Hematopoietic multipotent progenitor cell (in vitro differentiated cells): Measurements from ENCODE around the gene ACE2. TPM values are rescaled to one million over a fixed set of nuclear protein-coding genes. Genes with fewer than 3 reads are reported as not detected.
"Not testable (repeated sequence)": the region's sequence is repeated elsewhere in the genome, so short reads cannot be mapped to it uniquely, and the experiment has no call there.

Experiments
- DNase-seq, 3 donors: peaks; one replicate each; pipeline ENCODE4 v3.0.0-alpha.2; 2011 to 2015; ENCODE audit warnings: low read depth in 2 of 3, low spot score in 2 of 3
- total RNA-seq: library from RNA; depleted of rRNA; stranded (reverse); fragments of >200 nt; gene quantifications from one replicate; pipeline ENCODE4 v1.2.3, GENCODE V29; 2012

Gene ACE2
- total RNA-seq: not detected

DNA sequence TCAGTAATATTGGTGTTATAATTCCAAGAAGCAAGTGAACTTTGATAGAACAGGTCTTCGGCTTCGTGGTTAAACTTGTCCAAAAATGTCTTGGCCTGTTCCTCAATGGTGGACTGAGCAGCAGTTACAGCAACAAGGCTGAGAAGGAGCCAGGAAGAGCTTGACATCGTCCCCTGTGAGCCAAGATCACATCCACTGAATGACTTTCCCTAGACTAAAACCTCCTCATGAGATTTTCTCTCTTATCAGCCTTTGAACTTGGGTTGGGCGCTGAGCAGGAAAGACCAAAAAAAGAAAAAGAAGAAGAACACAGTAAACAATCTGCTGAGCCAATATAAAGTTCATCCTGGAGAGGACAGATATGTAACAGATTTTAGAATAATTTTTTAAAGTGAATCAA is at the start of gene ACE2:
TSS of gene ACE2 (minus strand) at position 216 of the 400 bp plus-strand sequence. CDS start at position 167, 49 bp downstream.
- no peak for DNase-seq

DNA sequence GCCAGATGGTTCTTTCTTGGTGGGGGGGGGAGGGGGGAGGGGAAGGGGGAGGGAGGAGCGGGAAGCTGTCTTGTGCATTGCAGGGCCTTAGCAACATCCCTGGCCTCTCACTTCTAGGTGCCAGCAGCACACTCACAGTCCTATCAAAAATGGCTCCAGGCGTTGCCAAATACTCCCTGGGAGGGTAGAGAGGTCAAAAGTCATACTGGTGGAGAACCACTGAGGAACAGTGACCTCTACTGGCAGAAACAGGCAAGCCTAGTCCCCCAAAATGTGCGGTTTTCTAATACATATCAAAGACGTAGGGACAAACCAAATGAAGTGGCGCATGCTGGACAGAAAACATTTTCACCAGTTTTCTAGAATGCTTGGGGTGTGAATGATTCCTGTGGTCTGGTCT is 46.8 kb upstream of the ACE2 start:
- DNase-seq: not testable (repeated sequence)

DNA sequence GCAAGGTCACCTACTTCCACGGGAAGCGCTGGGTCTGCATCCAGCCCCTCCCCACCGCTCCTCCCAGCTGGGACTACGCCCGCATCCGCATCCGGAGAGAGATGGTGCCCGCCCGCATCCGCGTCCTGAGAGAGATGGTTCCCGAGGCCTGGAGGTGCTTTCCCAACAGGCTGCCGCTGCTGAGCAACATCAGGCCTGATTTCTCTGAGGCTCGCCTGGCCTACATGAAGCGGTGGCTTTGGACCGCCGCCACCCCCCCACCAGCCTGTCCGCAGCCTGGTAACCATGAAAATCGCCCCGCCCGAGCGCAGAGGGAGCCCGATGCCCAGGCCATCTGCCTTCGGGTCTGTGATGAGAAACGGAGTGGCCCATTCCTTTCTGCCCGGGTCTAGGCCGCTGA is 45.8 kb upstream of the ACE2 start:
- DNase-seq: no peak

DNA sequence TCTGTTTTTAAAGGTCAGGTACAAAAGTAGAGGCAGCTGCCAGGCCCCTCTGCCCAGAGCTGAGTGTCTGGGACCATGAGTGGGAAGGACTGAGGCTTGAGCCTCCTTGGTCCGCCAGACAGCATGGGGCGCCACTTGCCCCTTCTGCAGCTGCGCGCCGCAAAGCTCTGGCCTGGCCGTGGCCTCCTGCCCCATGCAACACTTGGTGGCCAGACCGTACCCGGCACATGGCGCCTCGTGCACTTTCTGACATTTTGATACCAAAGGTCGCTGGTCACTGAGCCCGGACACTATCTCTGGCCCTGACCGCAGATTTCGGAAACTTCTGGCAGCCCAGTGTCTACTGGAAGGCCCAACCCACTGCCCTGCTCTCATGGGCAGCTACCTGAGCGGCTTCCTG is 45.3 kb upstream of the ACE2 start:
- no peak for DNase-seq

DNA sequence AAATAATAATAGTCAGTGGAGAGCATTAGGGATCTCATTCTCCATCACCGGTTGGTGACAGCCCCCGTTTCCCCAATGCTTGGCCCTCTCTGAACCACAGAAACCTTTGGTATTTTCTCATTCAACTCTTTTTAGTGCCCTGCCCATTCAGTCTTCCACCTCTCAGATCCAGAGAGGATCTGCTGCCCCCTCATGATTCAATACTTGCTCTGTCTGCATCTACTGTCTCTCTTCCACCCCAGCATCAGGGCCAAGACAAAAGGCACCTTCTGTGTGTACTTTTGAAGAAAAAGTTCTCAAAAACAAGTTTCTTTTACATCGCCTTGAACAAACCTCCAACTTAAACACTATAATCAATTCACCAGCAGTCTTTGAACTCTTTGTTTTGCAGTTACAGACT is 44.5 kb upstream of the ACE2 start:
- DNase-seq: no peak

DNA sequence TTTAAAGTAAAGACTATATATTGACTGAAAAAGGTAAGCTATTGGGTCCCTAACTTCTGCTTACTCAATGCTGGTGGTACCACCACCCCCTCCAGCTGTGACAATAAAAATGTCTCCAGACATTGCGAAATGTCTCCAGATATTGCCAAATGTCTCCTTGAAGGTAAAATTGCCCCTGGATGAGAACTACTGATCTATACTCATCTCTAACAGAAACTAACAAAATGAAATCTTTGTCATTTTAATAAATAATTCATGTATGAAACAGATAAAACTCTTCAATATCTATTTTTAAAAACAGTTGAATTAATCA is 43.8 kb upstream of the ACE2 start:
- no peak for DNase-seq

DNA sequence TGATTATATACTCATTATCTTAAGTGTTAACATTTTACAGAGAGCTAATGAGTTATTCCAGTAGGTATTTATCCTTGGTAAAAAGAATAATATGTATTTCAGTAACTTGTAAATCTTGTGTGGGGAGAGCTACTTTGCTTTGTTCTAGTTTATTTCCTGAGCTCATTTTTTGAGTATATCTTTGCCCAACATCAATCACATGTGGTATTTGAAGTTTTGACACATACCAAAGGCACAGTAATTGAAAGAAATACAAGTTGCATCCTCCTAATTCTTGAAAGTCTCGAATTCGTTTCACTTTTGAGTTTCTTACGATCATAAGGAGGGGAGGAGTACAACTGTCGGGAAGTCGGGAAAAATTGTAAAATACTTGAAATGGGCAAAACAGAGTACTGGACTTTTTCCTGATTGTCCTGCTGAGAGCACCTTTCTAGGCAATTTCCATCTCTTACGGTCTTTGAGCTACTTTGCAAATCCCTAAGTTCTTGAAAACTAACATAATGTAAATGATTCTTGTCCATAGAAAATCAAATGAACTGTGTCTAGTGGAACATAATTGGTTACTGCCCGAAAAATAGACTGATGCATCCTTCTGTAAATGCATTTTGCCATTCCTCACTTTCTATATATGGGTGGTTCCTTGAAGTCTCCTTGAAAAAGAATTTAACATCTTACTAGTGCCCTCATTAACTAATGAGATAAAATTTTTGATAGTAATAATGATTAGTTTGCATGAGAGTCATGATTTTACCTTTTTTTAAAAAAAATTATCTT is 43.2 kb upstream of the ACE2 start:
- DNase-seq: no peak

DNA sequence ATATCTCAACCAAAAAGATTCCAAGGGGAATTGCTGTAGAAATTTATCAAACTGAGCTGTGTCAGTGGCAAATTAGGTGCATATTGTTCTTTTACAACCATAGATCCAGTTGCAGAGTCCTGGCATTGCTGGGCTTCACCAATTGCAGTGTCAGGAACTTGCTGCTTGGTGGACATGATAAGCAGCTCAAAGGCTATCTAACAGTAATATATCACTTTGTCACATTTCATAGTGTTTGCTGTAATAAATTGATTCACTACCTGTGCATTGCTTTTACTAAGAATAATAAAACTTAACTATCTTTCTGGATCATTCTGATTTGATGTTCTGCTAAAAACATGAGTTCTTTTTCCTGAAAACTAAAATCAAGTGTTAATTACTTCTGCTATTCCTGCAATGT is 30.9 kb upstream of the ACE2 start:
- DNase-seq: no peak

DNA sequence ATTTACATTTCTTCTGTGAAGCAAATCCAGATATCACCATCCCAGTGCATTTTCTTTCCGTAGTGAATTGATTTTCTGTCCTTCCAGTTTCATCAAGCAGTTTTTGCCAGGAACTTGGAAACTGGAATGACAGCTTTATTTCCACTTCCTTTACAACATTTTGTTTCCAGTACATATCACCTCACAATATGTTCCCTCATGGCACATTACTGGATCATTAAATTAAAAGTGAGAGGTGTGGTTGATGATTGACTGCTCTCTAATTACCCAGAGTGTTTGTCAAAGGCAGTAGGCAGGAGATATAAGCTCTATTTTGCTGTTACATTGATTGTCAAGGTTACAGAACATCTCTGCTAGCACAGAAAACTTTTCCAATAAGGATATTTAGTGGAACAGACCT is 22.3 kb upstream of the ACE2 start:
- DNase-seq: no peak

DNA sequence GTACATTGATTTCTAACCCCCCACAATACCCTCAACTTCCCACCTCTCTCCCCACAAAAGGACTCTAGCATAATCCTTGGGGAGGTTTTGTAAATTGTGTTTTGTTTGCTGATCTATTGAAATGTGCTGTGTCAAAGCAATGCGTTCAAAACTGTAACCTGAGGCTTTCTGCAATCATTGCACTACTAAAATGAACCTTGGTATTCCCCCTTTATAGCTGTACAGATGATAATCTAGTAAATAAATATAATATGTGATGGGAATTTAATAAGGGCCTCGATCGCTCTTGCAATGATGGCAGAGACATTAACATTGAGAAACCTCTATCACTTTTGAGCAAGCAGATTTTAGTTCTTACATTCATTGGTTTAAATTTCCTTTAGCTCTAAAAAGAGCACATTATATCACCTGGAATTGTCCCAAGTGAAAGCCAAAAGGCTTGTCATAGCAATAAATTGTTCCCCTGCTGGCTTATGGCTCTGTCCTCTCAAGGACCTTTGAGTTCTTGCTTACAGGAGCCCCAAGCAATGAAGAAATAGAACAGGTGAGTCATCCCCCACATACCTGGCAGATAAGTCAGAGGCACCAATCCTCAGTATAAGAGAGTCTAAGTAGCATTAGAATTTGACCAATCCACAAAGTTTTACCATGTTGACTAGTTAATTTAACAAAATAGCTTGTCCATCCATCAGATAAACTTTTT is 18.4 kb upstream of the ACE2 start:
- no peak for DNase-seq

DNA sequence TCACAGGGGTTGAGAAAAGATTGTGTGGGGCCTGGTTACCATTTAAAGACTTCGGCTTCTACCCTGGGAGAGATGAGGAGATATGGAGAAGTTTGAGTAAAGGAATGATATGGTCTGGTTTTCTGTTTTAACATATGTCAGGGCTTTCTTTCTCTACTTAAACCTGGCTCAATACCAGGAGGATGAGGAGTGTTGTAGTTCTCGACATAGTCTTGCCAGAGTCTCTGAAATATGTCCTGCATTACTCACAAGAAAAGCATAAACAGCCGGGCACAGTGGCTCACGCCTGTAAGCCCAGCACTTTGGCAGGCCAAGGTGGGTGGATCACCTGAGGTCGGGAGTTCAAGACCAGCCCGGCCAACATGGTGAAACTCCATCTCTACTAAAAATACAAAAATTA is 16.4 kb upstream of the ACE2 start:
- DNase-seq: no peak

DNA sequence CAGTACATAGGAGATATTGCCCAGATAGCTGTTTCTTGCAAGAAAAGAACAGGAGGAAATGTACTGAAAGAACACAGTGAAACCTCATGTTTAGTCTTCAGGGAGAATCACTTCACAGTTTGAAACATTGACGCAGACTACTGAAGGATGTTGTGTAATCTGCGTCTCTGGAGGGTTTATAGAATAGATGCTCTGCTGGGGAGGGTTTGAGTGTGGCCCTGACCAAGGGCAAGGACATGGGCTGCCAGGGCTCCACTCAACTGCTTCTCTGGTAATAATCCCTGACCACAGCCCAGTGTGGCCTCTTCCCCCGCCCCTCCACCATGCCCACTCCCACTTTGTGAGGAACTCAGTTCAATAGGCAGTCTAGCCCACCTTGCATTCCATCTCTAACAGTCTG is 15.8 kb upstream of the ACE2 start:
- no peak for DNase-seq

DNA sequence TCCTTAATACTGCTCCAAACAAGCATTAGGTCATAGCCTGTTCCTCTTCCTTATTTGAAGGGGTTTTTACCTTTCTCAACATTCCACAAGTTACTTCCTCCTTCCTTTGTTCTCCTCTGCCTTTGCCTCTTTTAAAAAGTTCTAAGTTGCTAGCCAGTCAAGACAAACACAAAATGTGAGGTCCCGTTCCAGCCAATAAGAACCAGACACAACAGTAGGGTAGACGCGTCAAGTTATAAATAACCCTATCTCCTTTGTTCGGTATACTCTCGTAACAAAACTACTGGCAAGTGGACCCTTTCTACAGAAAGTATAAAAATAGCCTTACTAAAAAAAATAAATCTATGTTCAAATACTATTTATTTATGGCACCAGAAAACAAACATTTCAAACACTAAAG is 6.3 kb upstream of the ACE2 start:
- no peak for DNase-seq

DNA sequence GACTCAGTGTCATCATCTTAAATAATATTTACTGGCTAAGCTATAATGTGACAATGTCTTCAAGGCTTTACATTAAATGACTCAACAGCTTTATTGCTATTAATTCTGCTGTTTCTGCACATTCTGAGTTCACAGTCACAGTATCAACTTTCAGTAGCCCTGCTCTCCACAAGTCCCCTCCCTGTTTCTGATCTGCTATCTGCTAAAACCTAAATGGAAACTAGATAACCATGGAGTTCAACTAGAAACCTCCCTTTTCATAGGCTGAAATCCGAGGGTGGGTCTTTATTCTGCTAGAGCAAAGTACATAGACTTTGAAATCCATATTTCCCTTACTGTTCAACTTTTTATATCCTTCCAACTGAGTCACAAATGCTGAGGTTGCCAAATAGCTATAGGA is 5.4 kb upstream of the ACE2 start:
- no peak for DNase-seq

DNA sequence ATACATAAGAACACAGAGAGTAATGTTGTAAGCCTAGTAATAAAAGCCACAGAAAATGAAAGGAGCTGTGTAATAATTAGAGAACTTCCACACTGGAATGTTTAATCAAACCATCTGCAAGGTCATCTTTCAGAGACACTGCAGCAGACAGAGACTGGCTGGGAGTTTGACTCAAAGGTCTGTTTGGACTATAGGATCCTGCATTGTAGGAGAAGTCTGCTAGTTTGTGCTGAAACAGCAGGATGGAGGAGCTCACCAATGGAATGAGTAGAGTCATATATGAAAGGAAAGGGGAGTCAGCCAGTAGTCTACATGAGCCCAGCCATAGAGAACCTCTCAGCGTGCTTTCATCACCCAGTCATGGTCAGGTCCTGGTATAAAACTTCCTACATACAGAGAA is 4.5 kb upstream of the ACE2 start:
- DNase-seq: no peak

DNA sequence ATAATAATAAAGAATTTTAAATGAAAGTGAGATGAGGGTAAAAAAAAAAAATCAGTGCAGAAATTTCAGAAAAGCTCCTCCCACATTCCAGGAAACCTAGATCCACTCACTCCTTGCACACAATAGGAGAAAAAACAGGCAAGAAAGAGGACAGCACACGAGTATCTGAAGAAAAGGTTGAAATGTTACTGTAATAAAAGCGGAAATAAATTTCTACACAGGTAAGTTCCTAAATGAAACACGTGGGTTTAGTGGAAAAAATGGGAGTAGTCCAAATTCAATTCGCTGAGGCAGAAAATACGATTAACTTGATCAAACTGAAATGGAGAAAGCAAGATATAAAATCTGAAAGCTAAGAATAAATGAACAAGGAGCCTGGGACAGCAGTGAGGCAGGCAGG is 2.0 kb upstream of the ACE2 start:
- no peak for DNase-seq

DNA sequence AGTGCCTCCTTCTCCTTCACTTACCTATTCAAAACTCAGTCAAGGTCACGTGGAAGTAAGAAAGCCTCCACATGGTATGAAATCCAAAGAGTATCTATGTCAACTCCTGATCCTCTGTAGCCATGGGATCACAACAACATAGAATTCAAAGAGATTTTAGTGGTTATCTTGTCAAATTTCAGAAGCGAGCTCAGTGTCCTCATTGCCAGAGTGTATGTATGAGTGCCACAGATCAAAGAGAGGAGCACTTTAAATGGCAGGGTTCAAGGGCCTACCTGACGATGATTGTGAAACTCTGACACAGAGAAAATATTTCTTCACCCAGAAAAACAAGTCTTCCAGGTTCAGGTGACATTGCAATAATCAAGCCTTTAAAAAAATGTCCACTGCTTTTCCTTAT is 1.2 kb upstream of the ACE2 start:
- DNase-seq: no peak

DNA sequence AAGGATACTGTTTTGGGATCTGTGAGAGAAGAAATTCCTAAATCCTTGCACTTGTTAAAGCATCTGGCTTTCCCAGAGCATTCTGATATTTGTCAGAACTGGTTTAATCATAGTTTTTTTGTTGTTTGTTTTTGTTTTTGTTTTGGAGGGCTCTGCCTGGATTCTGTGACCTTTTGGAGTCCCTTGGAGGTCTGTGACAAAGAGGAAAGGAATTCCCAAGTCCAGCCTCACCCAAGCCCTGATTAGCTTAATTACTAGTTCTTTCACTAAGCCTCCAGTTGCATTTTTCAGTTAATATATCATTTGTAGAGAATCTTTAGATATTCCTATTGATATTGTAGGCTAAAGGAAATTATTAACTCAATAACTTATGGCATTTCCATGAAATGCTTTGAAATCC is 711 bp downstream of the ACE2 start:
- no peak for DNase-seq

DNA sequence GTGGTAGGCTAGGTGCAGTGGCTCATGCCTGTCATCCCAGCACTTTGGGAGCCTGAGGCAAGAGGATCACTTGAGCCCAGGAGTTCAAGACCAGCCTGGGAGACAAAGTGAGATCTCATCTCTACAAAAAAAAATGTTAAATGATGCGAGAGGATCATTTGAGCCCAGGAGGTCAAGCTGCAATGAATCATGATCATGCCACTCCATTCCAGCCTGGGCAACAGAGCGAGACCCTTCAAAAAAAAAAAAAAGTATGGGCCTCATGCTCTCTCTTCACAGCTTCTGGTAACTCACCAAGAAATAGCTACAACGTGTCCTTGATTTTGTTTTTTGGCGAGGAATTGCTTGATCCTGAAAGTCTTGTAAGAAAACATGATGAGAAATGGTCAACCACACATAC is 1.3 kb downstream of the ACE2 start:
- no peak for DNase-seq

DNA sequence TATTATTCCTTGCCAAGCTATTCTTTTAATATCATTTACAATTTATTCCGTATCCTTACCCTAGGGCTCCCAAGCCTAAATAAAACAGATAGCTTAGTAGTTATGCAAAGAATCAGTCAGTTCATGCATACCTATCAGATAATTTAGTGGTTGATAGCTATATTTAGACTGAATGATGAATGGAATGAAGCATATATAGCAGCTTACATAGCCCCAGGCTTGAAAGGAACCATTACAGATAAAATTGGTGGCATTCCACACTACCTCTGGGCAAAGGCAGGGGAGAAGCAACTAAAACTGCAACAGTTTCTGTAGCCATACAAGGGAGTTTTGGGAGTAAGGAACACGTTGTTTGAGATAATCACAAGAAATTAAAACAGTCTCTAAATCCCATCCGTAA is 2.7 kb downstream of the ACE2 start:
- no peak for DNase-seq

DNA sequence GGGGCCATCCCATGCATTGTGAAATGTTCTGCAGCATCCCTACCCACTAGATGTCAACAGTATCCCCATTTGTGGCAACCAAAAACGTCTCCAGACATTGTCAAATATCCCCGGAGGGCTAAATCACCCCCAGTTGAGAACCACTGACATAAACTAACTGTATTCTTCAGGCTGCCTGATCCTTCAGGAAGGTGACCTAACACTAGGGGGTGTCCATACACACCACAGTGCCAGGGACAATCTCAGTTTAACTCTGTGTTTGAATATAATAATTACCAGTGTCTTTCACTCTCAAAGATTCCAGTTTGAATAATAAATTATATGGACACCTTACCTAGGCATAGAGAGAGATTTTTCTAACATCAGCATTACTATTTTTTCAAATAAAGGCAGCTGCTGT is 6.4 kb downstream of the ACE2 start:
- no peak for DNase-seq
